HG02642 (cell line): ENCODE results near the gene HIGD1C.
"Not testable (repeated sequence)": the region's sequence is repeated elsewhere in the genome, so short reads cannot be mapped to it uniquely, and the experiment has no call there.

Experiments used
- ATAC-seq: cut with Tn5 transposase; IDR thresholded peaks from one replicate; pipeline ENCODE4 v1.9.1; 2021; ENCODE audit warnings: mild to moderate bottlenecking; ENCODE audit not compliant: unreplicated experiment, poor library complexity

The HIGD1C gene

GRCh38 chr12:50932787-50933280 lies 19.5 kb upstream of the HIGD1C start:
- ATAC-seq, result no peak

- no peak for ATAC-seq
Measured at GRCh38 chr12:50933459-50934124, 18.8 kb upstream of the HIGD1C start.

GRCh38 chr12:50934371-50934851 lies 17.9 kb upstream of the HIGD1C start:
- no peak for ATAC-seq

GRCh38 chr12:50934981-50935807 lies 17.1 kb upstream of the HIGD1C start:
- ATAC-seq, result no peak

GRCh38 chr12:50936821-50937530 lies 15.4 kb upstream of the HIGD1C start:
- no peak for ATAC-seq

GRCh38 chr12:50937653-50938052 lies 14.7 kb upstream of the HIGD1C start:
- no peak for ATAC-seq

GRCh38 chr12:50947933-50948626 lies 4.3 kb upstream of the HIGD1C start:
- ATAC-seq, result no peak

GRCh38 chr12:50948798-50949197 lies 3.5 kb upstream of the HIGD1C start:
- ATAC-seq, result no peak

- no peak for ATAC-seq
Measured at GRCh38 chr12:50949801-50950302, 2.5 kb upstream of the HIGD1C start.

- ATAC-seq, result no peak
Measured at GRCh38 chr12:50951112-50951511, 1.2 kb upstream of the HIGD1C start.

GRCh38 chr12:50953047-50953446 lies 703 bp downstream of the HIGD1C start:
- ATAC-seq, result no peak

- not testable (repeated sequence) for ATAC-seq
Measured at GRCh38 chr12:50954789-50955188, 2.4 kb downstream of the HIGD1C start.

- no peak for ATAC-seq
Measured at GRCh38 chr12:50955288-50955687, 2.9 kb downstream of the HIGD1C start.

GRCh38 chr12:50955697-50956096 lies 3.4 kb downstream of the HIGD1C start:
- ATAC-seq, result no peak

GRCh38 chr12:50960130-50960529 lies 7.8 kb downstream of the HIGD1C start:
- no peak for ATAC-seq

GRCh38 chr12:50961708-50962107 lies 9.4 kb downstream of the HIGD1C start:
- no peak for ATAC-seq

GRCh38 chr12:50964432-50964831 lies 12.1 kb downstream of the HIGD1C start:
- ATAC-seq, result no peak

- no peak for ATAC-seq
Measured at GRCh38 chr12:50971946-50972345, 19.6 kb downstream of the HIGD1C start.

GRCh38 chr12:50979369-50980052 lies 27.2 kb downstream of the HIGD1C start:
- peak; percentile 73 for ATAC-seq
